H1 (cell line): ENCODE data around the gene ALG9. TPM values are rescaled to one million over a fixed set of nuclear protein-coding genes. Genes with fewer than 3 reads are reported as not detected.
A peak's percentile ranks its signal among the peaks of the same experiment; 100 is the strongest.

Source experiments
- BACH1 ChIP-seq: IDR thresholded peaks from 2 replicates; pipeline ENCODE4 v1.6.1; 2012; ENCODE audit warnings: low read length, improper control_type of control experiment
- BCL11A ChIP-seq, 2 experiments: IDR thresholded peaks; one replicate each; pipeline ENCODE4 v1.6.1; 2011; ENCODE audit warnings: low read depth in 2 of 2, low read length in 2 of 2, mild to moderate bottlenecking in 2 of 2
- EP300 ChIP-seq, 2 experiments: IDR thresholded peaks; 1 replicate in 1 of 2; 2 replicates in 1 of 2; pipeline ENCODE4 v1.6.1; 2011 to 2012; ENCODE audit warnings: low read depth in 2 of 2, low read length in 2 of 2, mild to moderate bottlenecking in 2 of 2, borderline replicate concordance in 1 of 2, inconsistent platforms in 1 of 2, moderate library complexity in 1 of 2
- EZH2 ChIP-seq: fragments of 200-600 bp; sonication (generic); IDR thresholded peaks from 2 replicates; pipeline ENCODE4 v1.7.1; 2012; ENCODE audit warnings: low read depth, mild to moderate bottlenecking, moderate library complexity, low read length, inconsistent platforms; ENCODE audit not compliant: severe bottlenecking
- HDAC6 ChIP-seq: IDR thresholded peaks from one replicate; pipeline ENCODE4 v1.7.1; 2012; ENCODE audit warnings: low read depth, mild to moderate bottlenecking, inconsistent platforms, low read length, moderate library complexity
- NRF1 ChIP-seq: IDR thresholded peaks from 2 replicates; pipeline ENCODE4 v1.6.1; 2011; ENCODE audit warnings: mild to moderate bottlenecking, low read depth, low read length, improper control_type of control experiment
- PHF8 ChIP-seq: fragments of 200-600 bp; sonication (generic); conservative IDR thresholded peaks from 2 replicates; pipeline ENCODE4 v1.7.1; 2012; ENCODE audit warnings: low read depth, mild to moderate bottlenecking, inconsistent platforms, low read length, moderate library complexity
- POLR2A ChIP-seq, 2 experiments: IDR thresholded peaks; 1 replicate in 1 of 2; 2 replicates in 1 of 2; pipeline ENCODE4 v1.6.1; 2011; ENCODE audit warnings: low read depth in 2 of 2, low read length in 2 of 2, mild to moderate bottlenecking in 2 of 2; ENCODE audit errors: control extremely low read depth in 1 of 2
- RNF2 ChIP-seq: fragments of 200-900, 300-1000 bp; sonication (generic); IDR thresholded peaks from 2 replicates; pipeline ENCODE4 v1.7.1; 2016; ENCODE audit warnings: borderline replicate concordance, low read depth, mild to moderate bottlenecking, antibody characterized with exemption, low read length; ENCODE audit not compliant: poor library complexity, severe bottlenecking; ENCODE audit errors: missing control alignments
- SAP30 ChIP-seq: fragments of 300-600 bp; sonication (generic); IDR thresholded peaks from 2 replicates; pipeline ENCODE4 v1.7.1; 2012; ENCODE audit warnings: low read length, moderate library complexity, mild to moderate bottlenecking, inconsistent platforms; ENCODE audit not compliant: insufficient read depth, insufficient replicate concordance
- SP4 ChIP-seq: IDR thresholded peaks from 2 replicates; pipeline ENCODE4 v1.6.1; 2012; ENCODE audit warnings: low read length, inconsistent platforms
- YY1 ChIP-seq: IDR thresholded peaks from 2 replicates; pipeline ENCODE4 v1.6.1; 2011; ENCODE audit warnings: low read depth, mild to moderate bottlenecking, low read length
- polyA plus RNA-seq, 7 experiments: library from polyadenylated mRNA; depleted of rRNA in 3 of 7; stranded (reverse) in 5 of 7; unstranded in 2 of 7; fragments of >200 nt in 5 of 7; fragments of 200-250 nt in 2 of 7; gene quantifications; 1 replicate in 5 of 7; 2 replicates in 1 of 7; 4 replicates in 1 of 7; pipeline versions ENCODE4 v1.2.1 to v1.2.3, GENCODE V29; 2011 to 2013; ENCODE audit warnings: missing spikeins in 2 of 7, mixed read lengths in 2 of 7
- total RNA-seq: library from RNA; stranded (reverse); fragmentation: NEBNext Ultra II Directional; extraction: Animal tissue kit (Norgen Biotek cat#: 25700); gene quantifications from 2 replicates; pipeline ENCODE4 v1.2.1, GENCODE V29; 2021
- TF ChIP-seq, protein P1 (sequence below), 3 experiments: IDR thresholded peaks; 1 replicate in 2 of 3; 2 replicates in 1 of 3; pipeline versions ENCODE4 v1.5.1 to v1.6.1; 2011; ENCODE audit warnings: low read length in 3 of 3, mild to moderate bottlenecking in 3 of 3, inconsistent platforms in 2 of 3, low read depth in 1 of 3, moderate library complexity in 1 of 3; ENCODE audit not compliant: insufficient read depth in 1 of 3; ENCODE audit errors: control extremely low read depth in 1 of 3

The ALG9 gene
- total and polyA plus RNA-seq, 2 of the 8 experiments (the other 6 are each of a cell fraction or from before 2014, with no cell fraction given) = 23.5 to 24.5 TPM

- TF ChIP-seq NRF1 = no peak
- TF ChIP-seq BCL11A (IDR thresholded peaks at IDR 0.05; ENCODE audit: low read depth in 2 of 2, low read length in 2 of 2) = no peak
- TF ChIP-seq PHF8 = no peak
- no peak for TF ChIP-seq RNF2
- no peak for TF ChIP-seq POLR2A (IDR thresholded peaks at IDR 0.05; ENCODE audit: control extremely low read depth in 1 of 2, low read depth in 2 of 2, low read length in 2 of 2)
- peak; percentile 35 for TF ChIP-seq SAP30
- TF ChIP-seq HDAC6 = no peak
- no peak for TF ChIP-seq EZH2
- no peak for TF ChIP-seq SP4
- 0 out of 3 replicates have a peak, but pooled peaks of 1 of the 2 experiments have one; percentile 29 for TF ChIP-seq EP300 (IDR thresholded peaks at IDR 0.05; ENCODE audit: borderline replicate concordance in 1 of 2, low read depth in 2 of 2, low read length in 2 of 2)
- no peak for TF ChIP-seq YY1
- TF ChIP-seq BACH1 = no peak
- TF ChIP-seq, protein P1, sequence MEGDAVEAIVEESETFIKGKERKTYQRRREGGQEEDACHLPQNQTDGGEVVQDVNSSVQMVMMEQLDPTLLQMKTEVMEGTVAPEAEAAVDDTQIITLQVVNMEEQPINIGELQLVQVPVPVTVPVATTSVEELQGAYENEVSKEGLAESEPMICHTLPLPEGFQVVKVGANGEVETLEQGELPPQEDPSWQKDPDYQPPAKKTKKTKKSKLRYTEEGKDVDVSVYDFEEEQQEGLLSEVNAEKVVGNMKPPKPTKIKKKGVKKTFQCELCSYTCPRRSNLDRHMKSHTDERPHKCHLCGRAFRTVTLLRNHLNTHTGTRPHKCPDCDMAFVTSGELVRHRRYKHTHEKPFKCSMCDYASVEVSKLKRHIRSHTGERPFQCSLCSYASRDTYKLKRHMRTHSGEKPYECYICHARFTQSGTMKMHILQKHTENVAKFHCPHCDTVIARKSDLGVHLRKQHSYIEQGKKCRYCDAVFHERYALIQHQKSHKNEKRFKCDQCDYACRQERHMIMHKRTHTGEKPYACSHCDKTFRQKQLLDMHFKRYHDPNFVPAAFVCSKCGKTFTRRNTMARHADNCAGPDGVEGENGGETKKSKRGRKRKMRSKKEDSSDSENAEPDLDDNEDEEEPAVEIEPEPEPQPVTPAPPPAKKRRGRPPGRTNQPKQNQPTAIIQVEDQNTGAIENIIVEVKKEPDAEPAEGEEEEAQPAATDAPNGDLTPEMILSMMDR (IDR thresholded peaks at IDR 0.05; ENCODE audit: control extremely low read depth in 1 of 3, insufficient read depth in 1 of 3, low read depth in 1 of 3, low read length in 3 of 3) = peak; percentile 1 to 20 (median 9); a peak in 2 of 4 replicates
Observed at GRCh38 chr11:111918390-111919256, 47.2 kb upstream of the ALG9 start, which contains the start of gene C11orf52 (continued).
